ENCODE results near the gene IFT88.

The IFT88 gene

GRCh38 chr13:20720499-20720898 lies 153.5 kb downstream of the IFT88 start:
- Histone ChIP-seq H3K4me2 (ENCODE audit: low read length) (no peak overlapping the region), H3K36me3 (ENCODE audit: control insufficient read depth, insufficient read depth, low read length) (no peaks in the 10 kb centered on the region), H3K56ac (ENCODE audit: low read length) (no peak overlapping the region), H3K27me3 (ENCODE audit: insufficient read depth, low read length, poor library complexity) (no peaks in the 10 kb centered on the region), H3K4me3 (ENCODE audit: low read length) (no peak overlapping the region), H3K4ac (ENCODE audit: low read depth, low read length) (no peak overlapping the region), H2BK120ac (ENCODE audit: low read depth, low read length) (no peak overlapping the region), H4K5ac (ENCODE audit: low read length) (no peak overlapping the region), H3K79me2 (ENCODE audit: control insufficient read depth, insufficient read depth, low read length) (no peaks in the 10 kb centered on the region), H2BK5ac (ENCODE audit: low read length) (no peak overlapping the region), H3K18ac (ENCODE audit: low read length) (no peak overlapping the region), H2AK5ac (ENCODE audit: low read length) (no peak overlapping the region), H4K8ac (ENCODE audit: low read depth, low read length) (no peak overlapping the region), H3K23ac (ENCODE audit: low read length) (no peak overlapping the region), H3K9ac (ENCODE audit: low read length) (no peak overlapping the region), H3K79me1 (ENCODE audit: low read length) (no peaks in the 10 kb centered on the region), H2BK15ac (replicated peaks; ENCODE audit: low read depth) (no peak overlapping the region), H3K27ac (ENCODE audit: low read depth, low read length) (no peak overlapping the region), H3K4me1 (ENCODE audit: control insufficient read depth, low read depth, low read length) (no peaks in the 10 kb centered on the region)
- no peak for DNase-seq
- WGBS (ENCODE audit: extremely low coverage, insufficient coverage, low lambda C conversion rate), result no CpG with 5 or more reads among the region's 11 CpGs

GRCh38 chr13:20721058-20721453 lies 154.1 kb downstream of the IFT88 start:
- no peak overlapping the region for H3K27ac ChIP-seq (ENCODE audit: low read depth, low read length)
- H3K79me1 ChIP-seq (ENCODE audit: low read length), result no peaks in the 10 kb centered on the region
- H3K79me2 ChIP-seq (ENCODE audit: control insufficient read depth, insufficient read depth, low read length), result no peaks in the 10 kb centered on the region
- H3K9ac ChIP-seq (ENCODE audit: low read length), result no peak overlapping the region
- no peaks in the 10 kb centered on the region for H3K27me3 ChIP-seq (ENCODE audit: insufficient read depth, low read length, poor library complexity)
- H2BK120ac ChIP-seq (ENCODE audit: low read depth, low read length), result no peak overlapping the region
- H3K36me3 ChIP-seq (ENCODE audit: control insufficient read depth, insufficient read depth, low read length), result no peaks in the 10 kb centered on the region
- no peak overlapping the region for H2BK5ac ChIP-seq (ENCODE audit: low read length)
- no peak overlapping the region for H4K5ac ChIP-seq (ENCODE audit: low read length)
- no peak overlapping the region for H2BK15ac ChIP-seq (replicated peaks; ENCODE audit: low read depth)
- DNase-seq, result no peak
- H2AK5ac ChIP-seq (ENCODE audit: low read length), result no peak overlapping the region
- H3K4me1 ChIP-seq (ENCODE audit: control insufficient read depth, low read depth, low read length), result no peaks in the 10 kb centered on the region
- H4K8ac ChIP-seq (ENCODE audit: low read depth, low read length), result no peak overlapping the region
- no peak overlapping the region for H3K56ac ChIP-seq (ENCODE audit: low read length)
- H3K18ac ChIP-seq (ENCODE audit: low read length), result no peak overlapping the region
- no CpG with 5 or more reads among the region's 16 CpGs for WGBS (ENCODE audit: extremely low coverage, insufficient coverage, low lambda C conversion rate)
- H3K4me3 ChIP-seq (ENCODE audit: low read length), result no peak overlapping the region
- no peak overlapping the region for H3K4me2 ChIP-seq (ENCODE audit: low read length)
- no peak overlapping the region for H3K4ac ChIP-seq (ENCODE audit: low read depth, low read length)
- H3K23ac ChIP-seq (ENCODE audit: low read length), result no peak overlapping the region

- peak; percentile 66 for DNase-seq
- peak overlapping the region; percentile 53 for H3K4me2 ChIP-seq (ENCODE audit: low read length)
- H3K79me2 ChIP-seq (ENCODE audit: control insufficient read depth, insufficient read depth, low read length), result no peaks in the 10 kb centered on the region
- no peaks in the 10 kb centered on the region for H3K79me1 ChIP-seq (ENCODE audit: low read length)
- H3K56ac ChIP-seq (ENCODE audit: low read length), result peak overlapping the region; percentile 69
- H3K27me3 ChIP-seq (ENCODE audit: insufficient read depth, low read length, poor library complexity), result no peaks in the 10 kb centered on the region
- H4K8ac ChIP-seq (ENCODE audit: low read depth, low read length), result no peak overlapping the region
- no CpG with 5 or more reads among the region's 81 CpGs for WGBS (ENCODE audit: extremely low coverage, insufficient coverage, low lambda C conversion rate)
- H3K9ac ChIP-seq (ENCODE audit: low read length), result peak overlapping the region; percentile 29
- H4K5ac ChIP-seq (ENCODE audit: low read length), result no peak overlapping the region
- peak overlapping the region; percentile 17 for H3K4me3 ChIP-seq (ENCODE audit: low read length)
- H2BK120ac ChIP-seq (ENCODE audit: low read depth, low read length), result no peak overlapping the region
- no peaks in the 10 kb centered on the region for H3K36me3 ChIP-seq (ENCODE audit: control insufficient read depth, insufficient read depth, low read length)
- H3K4ac ChIP-seq (ENCODE audit: low read depth, low read length), result no peak overlapping the region
- H3K23ac ChIP-seq (ENCODE audit: low read length), result no peak overlapping the region
- no peak overlapping the region for H2BK15ac ChIP-seq (replicated peaks; ENCODE audit: low read depth)
- H3K4me1 ChIP-seq (ENCODE audit: control insufficient read depth, low read depth, low read length), result no peaks in the 10 kb centered on the region
- H2BK5ac ChIP-seq (ENCODE audit: low read length), result no peak overlapping the region
- no peak overlapping the region for H2AK5ac ChIP-seq (ENCODE audit: low read length)
- H3K18ac ChIP-seq (ENCODE audit: low read length), result no peak overlapping the region
- H3K27ac ChIP-seq (ENCODE audit: low read depth, low read length), result no peak overlapping the region
Measured at GRCh38 chr13:20721454-20722357, 154.7 kb downstream of the IFT88 start.

GRCh38 chr13:20727856-20728255 lies 160.9 kb downstream of the IFT88 start:
- Histone ChIP-seq H3K27me3 (ENCODE audit: insufficient read depth, low read length, poor library complexity) (no peaks in the 10 kb centered on the region), H3K79me1 (ENCODE audit: low read length) (no peaks in the 10 kb centered on the region), H2BK120ac (ENCODE audit: low read depth, low read length) (no peak overlapping the region), H3K23ac (ENCODE audit: low read length) (no peak overlapping the region), H2BK5ac (ENCODE audit: low read length) (no peak overlapping the region), H3K4me1 (ENCODE audit: control insufficient read depth, low read depth, low read length) (no peaks in the 10 kb centered on the region), H3K9ac (ENCODE audit: low read length) (no peak overlapping the region), H2BK15ac (replicated peaks; ENCODE audit: low read depth) (no peak overlapping the region), H2AK5ac (ENCODE audit: low read length) (no peak overlapping the region), H4K5ac (ENCODE audit: low read length) (no peak overlapping the region), H3K4me2 (ENCODE audit: low read length) (no peak overlapping the region), H3K79me2 (ENCODE audit: control insufficient read depth, insufficient read depth, low read length) (no peaks in the 10 kb centered on the region), H3K4ac (ENCODE audit: low read depth, low read length) (no peak overlapping the region), H4K8ac (ENCODE audit: low read depth, low read length) (no peak overlapping the region), H3K18ac (ENCODE audit: low read length) (no peak overlapping the region), H3K36me3 (ENCODE audit: control insufficient read depth, insufficient read depth, low read length) (no peaks in the 10 kb centered on the region), H3K56ac (ENCODE audit: low read length) (no peak overlapping the region), H3K4me3 (ENCODE audit: low read length) (no peak overlapping the region), H3K27ac (ENCODE audit: low read depth, low read length) (no peak overlapping the region)
- no peak for DNase-seq
- WGBS (ENCODE audit: extremely low coverage, insufficient coverage, low lambda C conversion rate), result no CpG with 5 or more reads among the region's 6 CpGs

GRCh38 chr13:20728579-20729311 lies 161.8 kb downstream of the IFT88 start:
- Histone ChIP-seq H3K9ac (ENCODE audit: low read length) (no peak overlapping the region), H2BK120ac (ENCODE audit: low read depth, low read length) (no peak overlapping the region), H2BK5ac (ENCODE audit: low read length) (no peak overlapping the region), H4K5ac (ENCODE audit: low read length) (no peak overlapping the region), H3K23ac (ENCODE audit: low read length) (no peak overlapping the region), H3K27ac (ENCODE audit: low read depth, low read length) (no peak overlapping the region), H2AK5ac (ENCODE audit: low read length) (no peak overlapping the region), H3K27me3 (ENCODE audit: insufficient read depth, low read length, poor library complexity) (no peaks in the 10 kb centered on the region), H3K36me3 (ENCODE audit: control insufficient read depth, insufficient read depth, low read length) (no peaks in the 10 kb centered on the region), H2BK15ac (replicated peaks; ENCODE audit: low read depth) (no peak overlapping the region), H3K4ac (ENCODE audit: low read depth, low read length) (no peak overlapping the region), H4K8ac (ENCODE audit: low read depth, low read length) (no peak overlapping the region), H3K56ac (ENCODE audit: low read length) (no peak overlapping the region), H3K4me3 (ENCODE audit: low read length) (no peak overlapping the region), H3K4me2 (ENCODE audit: low read length) (no peak overlapping the region), H3K4me1 (ENCODE audit: control insufficient read depth, low read depth, low read length) (no peaks in the 10 kb centered on the region), H3K79me2 (ENCODE audit: control insufficient read depth, insufficient read depth, low read length) (no peaks in the 10 kb centered on the region), H3K18ac (ENCODE audit: low read length) (no peak overlapping the region), H3K79me1 (ENCODE audit: low read length) (no peaks in the 10 kb centered on the region)
- no peak for DNase-seq
- WGBS (ENCODE audit: extremely low coverage, insufficient coverage, low lambda C conversion rate), result no CpG with 5 or more reads among the region's 14 CpGs
